Panc1 (cell line): ENCODE results near the gene APOF. TPM values are rescaled to one million over a fixed set of nuclear protein-coding genes. Genes with fewer than 3 reads are reported as not detected.

Experiments used
- ATAC-seq: fragments of 200-7000 bp; cut with Tn5 transposase; 2 replicates; pipeline ENCODE4 v1.9.1; 2020; ENCODE audit warnings: mild to moderate bottlenecking, moderate library complexity
- BruUV-seq: library from RNA; stranded (reverse); fragments of 400-500 nt; replicated peaks from 2 replicates; lab custom pipeline; 2021; lab: Mats Ljungman, UMichigan
- CTCF ChIA-PET: fragments of 300-600 bp; sonication (Branson Sonifier 250); formaldehyde crosslinking; loops from one replicate; lab custom pipeline; 2022; ENCODE audit warnings: antibody characterized with exemption; lab: Charles Lee
- POLR2A ChIA-PET: fragments of 300-600 bp; sonication (Branson Sonifier 250); formaldehyde crosslinking; loops from one replicate; lab custom pipeline; 2022; ENCODE audit warnings: antibody characterized with exemption; lab: Charles Lee
- DNase-seq: peaks from one replicate; pipeline ENCODE4 v3.0.0-alpha.2; 2010; ENCODE audit warnings: low read depth, low spot score
- H3K27ac ChIP-seq: 2 replicates; pipeline ENCODE4 v1.5.1; 2011; ENCODE audit warnings: mild to moderate bottlenecking, low read length, inconsistent platforms
- H3K27me3 ChIP-seq: fragments of 200-500 bp; sonication (Bioruptor generic); 2 replicates; pipeline ENCODE4 v1.6.0; 2014; ENCODE audit warnings: low read length, inconsistent platforms; ENCODE audit not compliant: control insufficient read depth, insufficient read depth
- H3K36me3 ChIP-seq: fragments of 200-500 bp; sonication (Bioruptor generic); 2 replicates; pipeline ENCODE4 v1.5.1; 2014; ENCODE audit warnings: inconsistent platforms, mild to moderate bottlenecking, low read length, moderate library complexity; ENCODE audit not compliant: control insufficient read depth, insufficient read depth
- H3K4me1 ChIP-seq: 2 replicates; pipeline ENCODE4 v1.5.1; 2011; ENCODE audit warnings: inconsistent platforms, mild to moderate bottlenecking, low read length, moderate library complexity; ENCODE audit not compliant: control insufficient read depth, insufficient read depth
- H3K4me3 ChIP-seq, 2 experiments: 2 replicates each; pipeline ENCODE4 v1.5.1; 2011 to 2012; ENCODE audit warnings: low read depth in 2 of 2, low read length in 2 of 2, mild to moderate bottlenecking in 2 of 2, inconsistent platforms in 1 of 2, moderate library complexity in 1 of 2
- H3K9me3 ChIP-seq: fragments of 200-500 bp; sonication (Bioruptor generic); 2 replicates; pipeline ENCODE4 v1.5.1; 2014; ENCODE audit warnings: low read depth, mild to moderate bottlenecking, inconsistent platforms, low read length, moderate library complexity; ENCODE audit not compliant: control insufficient read depth, insufficient read depth
- POLR2AphosphoS5 ChIP-seq: IDR thresholded peaks from 2 replicates; pipeline ENCODE4 v1.6.1; 2012; ENCODE audit warnings: mild to moderate bottlenecking, low read depth, low read length, moderate library complexity
- SIN3A ChIP-seq: IDR thresholded peaks from 2 replicates; pipeline ENCODE4 v1.6.1; 2012; ENCODE audit warnings: low read depth, mild to moderate bottlenecking, low read length, moderate library complexity, borderline replicate concordance; ENCODE audit not compliant: insufficient read depth
- TCF7L2 ChIP-seq: IDR thresholded peaks from 2 replicates; pipeline ENCODE4 v1.6.1; 2011; ENCODE audit warnings: mild to moderate bottlenecking, low read depth, low read length, inconsistent platforms
- in situ Hi-C: cut with HindIII; loops from 2 replicates; pipeline ENCODE4 v1.10.0; 2016; ENCODE audit warnings: low sequenced_read_pairs, low pct_unique_long_range_greater_than_20kb
- intact Hi-C: fragments of 100-400 bp; cut with micrococcal nuclease; formaldehyde crosslinking; loops from one replicate; pipeline ENCODE4 v1.10.0; 2022; ENCODE audit not compliant: unreplicated experiment
- total RNA-seq: library from RNA; stranded (reverse); gene quantifications from one replicate; pipeline ENCODE4 v1.2.1, GENCODE V29; 2021; ENCODE audit not compliant: unreplicated experiment
- TF ChIP-seq, protein P1 (sequence below): fragments of 450-650 bp; IDR thresholded peaks from 2 replicates; pipeline ENCODE4 v1.5.1; 2017; ENCODE audit warnings: mild to moderate bottlenecking
- TF ChIP-seq, protein P2 (sequence below), 2 experiments: IDR thresholded peaks; 2 replicates each; pipeline ENCODE4 v1.6.1; 2011 to 2012; ENCODE audit warnings: low read depth in 2 of 2, control low read depth in 1 of 2, low read length in 1 of 2, mild to moderate bottlenecking in 1 of 2, moderate library complexity in 1 of 2; ENCODE audit not compliant: insufficient read depth in 1 of 2

The APOF gene
- total RNA-seq, 1 experiment from 2014 or later, result 0.10 TPM

DNA sequence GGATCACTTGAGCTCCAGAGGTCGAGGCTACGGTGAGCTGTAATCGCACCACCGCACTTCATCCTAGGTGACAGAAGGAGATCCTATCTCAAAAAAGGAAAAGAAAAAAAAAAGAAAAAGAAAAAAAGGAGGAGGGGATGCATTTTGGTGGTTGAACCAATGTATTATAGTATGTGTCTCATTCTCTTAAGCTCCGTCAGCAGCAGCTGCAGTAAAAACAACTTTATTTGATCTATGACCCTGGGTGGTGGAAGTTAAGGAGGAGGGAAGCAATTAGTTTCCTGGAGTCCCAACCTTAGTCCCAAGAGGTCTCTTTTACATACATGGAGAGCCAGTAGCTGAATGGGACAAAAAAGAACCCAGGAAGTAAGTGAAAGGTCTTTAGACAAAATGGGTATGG lies 26.8 kb upstream of the APOF start:
- H3K9me3 ChIP-seq, result peaks cover 2% of the 10 kb centered on the region; the same call in 1 of the 2 replicates
- no peak overlapping the region for H3K27ac ChIP-seq
- no peak for ATAC-seq
- in situ Hi-C loops, result no loop called here
- no TSS peak for BruUV-seq
- TF ChIP-seq SIN3A (no peak), TCF7L2 (no peak), POLR2AphosphoS5 (no peak)
- TF ChIP-seq, protein P1, sequence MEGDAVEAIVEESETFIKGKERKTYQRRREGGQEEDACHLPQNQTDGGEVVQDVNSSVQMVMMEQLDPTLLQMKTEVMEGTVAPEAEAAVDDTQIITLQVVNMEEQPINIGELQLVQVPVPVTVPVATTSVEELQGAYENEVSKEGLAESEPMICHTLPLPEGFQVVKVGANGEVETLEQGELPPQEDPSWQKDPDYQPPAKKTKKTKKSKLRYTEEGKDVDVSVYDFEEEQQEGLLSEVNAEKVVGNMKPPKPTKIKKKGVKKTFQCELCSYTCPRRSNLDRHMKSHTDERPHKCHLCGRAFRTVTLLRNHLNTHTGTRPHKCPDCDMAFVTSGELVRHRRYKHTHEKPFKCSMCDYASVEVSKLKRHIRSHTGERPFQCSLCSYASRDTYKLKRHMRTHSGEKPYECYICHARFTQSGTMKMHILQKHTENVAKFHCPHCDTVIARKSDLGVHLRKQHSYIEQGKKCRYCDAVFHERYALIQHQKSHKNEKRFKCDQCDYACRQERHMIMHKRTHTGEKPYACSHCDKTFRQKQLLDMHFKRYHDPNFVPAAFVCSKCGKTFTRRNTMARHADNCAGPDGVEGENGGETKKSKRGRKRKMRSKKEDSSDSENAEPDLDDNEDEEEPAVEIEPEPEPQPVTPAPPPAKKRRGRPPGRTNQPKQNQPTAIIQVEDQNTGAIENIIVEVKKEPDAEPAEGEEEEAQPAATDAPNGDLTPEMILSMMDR, result no peak
- TF ChIP-seq, protein P2, sequence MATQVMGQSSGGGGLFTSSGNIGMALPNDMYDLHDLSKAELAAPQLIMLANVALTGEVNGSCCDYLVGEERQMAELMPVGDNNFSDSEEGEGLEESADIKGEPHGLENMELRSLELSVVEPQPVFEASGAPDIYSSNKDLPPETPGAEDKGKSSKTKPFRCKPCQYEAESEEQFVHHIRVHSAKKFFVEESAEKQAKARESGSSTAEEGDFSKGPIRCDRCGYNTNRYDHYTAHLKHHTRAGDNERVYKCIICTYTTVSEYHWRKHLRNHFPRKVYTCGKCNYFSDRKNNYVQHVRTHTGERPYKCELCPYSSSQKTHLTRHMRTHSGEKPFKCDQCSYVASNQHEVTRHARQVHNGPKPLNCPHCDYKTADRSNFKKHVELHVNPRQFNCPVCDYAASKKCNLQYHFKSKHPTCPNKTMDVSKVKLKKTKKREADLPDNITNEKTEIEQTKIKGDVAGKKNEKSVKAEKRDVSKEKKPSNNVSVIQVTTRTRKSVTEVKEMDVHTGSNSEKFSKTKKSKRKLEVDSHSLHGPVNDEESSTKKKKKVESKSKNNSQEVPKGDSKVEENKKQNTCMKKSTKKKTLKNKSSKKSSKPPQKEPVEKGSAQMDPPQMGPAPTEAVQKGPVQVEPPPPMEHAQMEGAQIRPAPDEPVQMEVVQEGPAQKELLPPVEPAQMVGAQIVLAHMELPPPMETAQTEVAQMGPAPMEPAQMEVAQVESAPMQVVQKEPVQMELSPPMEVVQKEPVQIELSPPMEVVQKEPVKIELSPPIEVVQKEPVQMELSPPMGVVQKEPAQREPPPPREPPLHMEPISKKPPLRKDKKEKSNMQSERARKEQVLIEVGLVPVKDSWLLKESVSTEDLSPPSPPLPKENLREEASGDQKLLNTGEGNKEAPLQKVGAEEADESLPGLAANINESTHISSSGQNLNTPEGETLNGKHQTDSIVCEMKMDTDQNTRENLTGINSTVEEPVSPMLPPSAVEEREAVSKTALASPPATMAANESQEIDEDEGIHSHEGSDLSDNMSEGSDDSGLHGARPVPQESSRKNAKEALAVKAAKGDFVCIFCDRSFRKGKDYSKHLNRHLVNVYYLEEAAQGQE (IDR thresholded peaks at IDR 0.05; ENCODE audit: insufficient read depth in 1 of 2, low read depth in 2 of 2, low read length in 1 of 2), result no peak
- CTCF ChIA-PET, result no interaction called here
- POLR2A ChIA-PET, result interaction anchor here (0.5 kb wide), 1 partner anchor 98 kb away, joined by 9 read pairs; the partner anchor contains the start of gene GLS2
- no peak for DNase-seq
- H3K27me3 ChIP-seq, result no peaks in the 10 kb centered on the region
- no peaks in the 10 kb centered on the region for H3K36me3 ChIP-seq
- H3K4me1 ChIP-seq, result no peaks in the 10 kb centered on the region
- intact Hi-C loops, result no loop called here
- H3K4me3 ChIP-seq, result no peak overlapping the region

DNA sequence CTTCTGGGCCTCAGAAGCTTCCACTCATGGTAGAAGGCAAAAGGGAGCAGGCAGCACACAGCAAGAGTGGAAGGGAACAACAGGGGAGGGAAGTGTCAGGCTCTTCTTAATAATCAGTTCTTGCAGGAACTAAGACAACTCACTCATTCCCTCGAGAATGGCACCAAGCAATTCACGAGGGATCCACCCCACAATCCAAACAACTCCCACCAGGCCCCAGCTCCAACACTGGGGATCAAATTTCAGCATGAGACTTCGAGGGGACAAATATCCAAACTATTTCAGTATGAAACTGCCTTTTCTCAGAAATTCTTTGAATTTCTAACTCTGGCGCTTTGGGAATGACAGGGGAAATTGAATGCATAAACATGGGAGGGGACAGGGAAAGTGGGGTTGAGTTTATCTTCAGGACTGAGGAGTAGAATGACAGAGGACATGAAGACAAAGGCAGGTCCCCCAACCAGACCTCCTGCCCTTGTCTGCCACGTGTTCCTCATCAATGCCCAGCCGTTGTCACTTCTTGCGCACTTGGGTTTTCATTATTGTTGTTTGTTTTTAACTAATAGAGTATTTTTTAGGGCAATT lies 24.6 kb upstream of the APOF start:
- DNase-seq (no peak), ATAC-seq (no peak)
- Histone ChIP-seq H3K36me3 (no peaks in the 10 kb centered on the region), H3K9me3 (no peaks in the 10 kb centered on the region), H3K4me3 (no peak overlapping the region), H3K4me1 (no peaks in the 10 kb centered on the region), H3K27me3 (no peaks in the 10 kb centered on the region), H3K27ac (no peak overlapping the region)
- intact Hi-C loops, result no loop called here
- ChIA-PET CTCF (no interaction called here), POLR2A (no interaction called here)
- TF ChIP-seq, protein P2 (IDR thresholded peaks at IDR 0.05; ENCODE audit: insufficient read depth in 1 of 2, low read depth in 2 of 2, low read length in 1 of 2), result no peak
- TF ChIP-seq SIN3A, result no peak
- no TSS peak for BruUV-seq
- in situ Hi-C loops, result no loop called here
